WTC11 (cell line): ENCODE measurements around the gene CDKL5.

Experiments used
- MXD4 ChIP-seq: fragments of 250-450 bp; sonication (Bioruptor Pico); IDR thresholded peaks from 2 replicates; pipeline ENCODE4 v1.8.0; 2021; ENCODE audit warnings: mild to moderate bottlenecking, moderate library complexity, borderline replicate concordance
- TEAD4 ChIP-seq: sonication (generic); formaldehyde crosslinking; IDR thresholded peaks from 2 replicates; pipeline ENCODE4 v1.8.0; 2022; ENCODE audit warnings: mild to moderate bottlenecking, missing genetic modification reagents
- TF ChIP-seq, protein P1 (sequence below): fragments of 200-600 bp; IDR thresholded peaks from 2 replicates; pipeline ENCODE4 v1.8.0; 2022; ENCODE audit warnings: antibody characterized with exemption
- TF ChIP-seq, protein P2 (sequence below): sonication (generic); formaldehyde crosslinking; IDR thresholded peaks from 2 replicates; pipeline ENCODE4 v1.8.0; 2022; ENCODE audit warnings: mild to moderate bottlenecking, missing genetic modification reagents

DNA sequence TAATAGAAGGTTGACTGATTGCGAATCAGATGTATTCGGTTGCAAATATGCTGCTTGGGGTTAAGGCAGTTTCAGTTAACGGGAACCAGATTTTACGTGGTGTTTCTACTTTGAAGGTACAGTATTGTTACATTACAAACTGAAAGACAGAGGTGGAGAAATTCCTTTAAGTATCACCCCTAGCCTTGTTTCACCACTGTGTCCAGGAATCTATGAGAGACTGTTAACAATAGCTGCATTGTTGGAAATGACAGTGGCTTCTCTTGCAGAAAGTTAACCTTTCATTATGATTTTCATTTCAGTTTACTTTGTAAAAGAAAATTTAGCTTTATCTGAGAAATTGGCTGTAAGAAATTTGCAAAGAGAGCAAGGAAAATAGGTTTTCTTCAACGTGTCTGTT lies 2.6 kb downstream of the CDKL5 start:
- TF ChIP-seq MXD4 (no peak), TEAD4 (CRISPR knock-in tag) (no peak)
- TF ChIP-seq, protein P1, sequence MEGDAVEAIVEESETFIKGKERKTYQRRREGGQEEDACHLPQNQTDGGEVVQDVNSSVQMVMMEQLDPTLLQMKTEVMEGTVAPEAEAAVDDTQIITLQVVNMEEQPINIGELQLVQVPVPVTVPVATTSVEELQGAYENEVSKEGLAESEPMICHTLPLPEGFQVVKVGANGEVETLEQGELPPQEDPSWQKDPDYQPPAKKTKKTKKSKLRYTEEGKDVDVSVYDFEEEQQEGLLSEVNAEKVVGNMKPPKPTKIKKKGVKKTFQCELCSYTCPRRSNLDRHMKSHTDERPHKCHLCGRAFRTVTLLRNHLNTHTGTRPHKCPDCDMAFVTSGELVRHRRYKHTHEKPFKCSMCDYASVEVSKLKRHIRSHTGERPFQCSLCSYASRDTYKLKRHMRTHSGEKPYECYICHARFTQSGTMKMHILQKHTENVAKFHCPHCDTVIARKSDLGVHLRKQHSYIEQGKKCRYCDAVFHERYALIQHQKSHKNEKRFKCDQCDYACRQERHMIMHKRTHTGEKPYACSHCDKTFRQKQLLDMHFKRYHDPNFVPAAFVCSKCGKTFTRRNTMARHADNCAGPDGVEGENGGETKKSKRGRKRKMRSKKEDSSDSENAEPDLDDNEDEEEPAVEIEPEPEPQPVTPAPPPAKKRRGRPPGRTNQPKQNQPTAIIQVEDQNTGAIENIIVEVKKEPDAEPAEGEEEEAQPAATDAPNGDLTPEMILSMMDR = no peak
- TF ChIP-seq, protein P2, sequence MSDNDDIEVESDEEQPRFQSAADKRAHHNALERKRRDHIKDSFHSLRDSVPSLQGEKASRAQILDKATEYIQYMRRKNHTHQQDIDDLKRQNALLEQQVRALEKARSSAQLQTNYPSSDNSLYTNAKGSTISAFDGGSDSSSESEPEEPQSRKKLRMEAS (CRISPR knock-in tag) = no peak
